PFSK-1 (cell line): ENCODE measurements around the gene SENP7.

Experiments used
- FOXP2 ChIP-seq: optimal IDR thresholded peaks from 2 replicates; pipeline ENCODE3; 2011; ENCODE audit warnings: borderline replicate concordance, control low read depth, inconsistent platforms; ENCODE audit not compliant: insufficient read depth; ENCODE audit errors: extremely low read length, extremely low read depth
- POLR2AphosphoS5 ChIP-seq: IDR thresholded peaks from 2 replicates; pipeline ENCODE4 v1.6.1; 2012; ENCODE audit warnings: low read depth, mild to moderate bottlenecking, control low read depth, low read length, moderate library complexity
- REST ChIP-seq, 2 experiments: IDR thresholded peaks; 2 replicates each; pipeline versions ENCODE4 v1.6.1 to v1.8.0; 2011 to 2012; ENCODE audit warnings: low read depth in 2 of 2, low read length in 2 of 2, control low read depth in 1 of 2, inconsistent platforms in 1 of 2, mild to moderate bottlenecking in 1 of 2, moderate library complexity in 1 of 2; ENCODE audit not compliant: insufficient read depth in 1 of 2
- SIN3A ChIP-seq: IDR thresholded peaks from 2 replicates; pipeline ENCODE4 v1.6.1; 2012; ENCODE audit warnings: mild to moderate bottlenecking, low read length, moderate library complexity, borderline replicate concordance; ENCODE audit not compliant: insufficient read depth
- TAF1 ChIP-seq: IDR thresholded peaks from 2 replicates; pipeline ENCODE4 v1.6.1; 2012; ENCODE audit warnings: low read length, control low read depth, borderline replicate concordance; ENCODE audit not compliant: insufficient read depth

SENP7 gene

GRCh38 chr3:101423984-101424888 lies 88.8 kb downstream of the SENP7 start:
- TF ChIP-seq REST (IDR thresholded peaks at IDR 0.05; ENCODE audit: insufficient read depth in 1 of 2, low read depth in 2 of 2, low read length in 2 of 2) (no peak), POLR2AphosphoS5 (no peak), SIN3A (no peak), TAF1 (no peak), FOXP2 (no peak)

GRCh38 chr3:101418851-101419250 lies 94.2 kb downstream of the SENP7 start:
- TF ChIP-seq TAF1 (no peak), POLR2AphosphoS5 (no peak)

- TF ChIP-seq TAF1 (no peak), REST (IDR thresholded peaks at IDR 0.05; ENCODE audit: insufficient read depth in 1 of 2, low read depth in 2 of 2, low read length in 2 of 2) (no peak), FOXP2 (no peak), SIN3A (no peak), POLR2AphosphoS5 (no peak)
These were observed 98.9 kb downstream of the SENP7 start for GRCh38 chr3:101414121-101414520.

DNA sequence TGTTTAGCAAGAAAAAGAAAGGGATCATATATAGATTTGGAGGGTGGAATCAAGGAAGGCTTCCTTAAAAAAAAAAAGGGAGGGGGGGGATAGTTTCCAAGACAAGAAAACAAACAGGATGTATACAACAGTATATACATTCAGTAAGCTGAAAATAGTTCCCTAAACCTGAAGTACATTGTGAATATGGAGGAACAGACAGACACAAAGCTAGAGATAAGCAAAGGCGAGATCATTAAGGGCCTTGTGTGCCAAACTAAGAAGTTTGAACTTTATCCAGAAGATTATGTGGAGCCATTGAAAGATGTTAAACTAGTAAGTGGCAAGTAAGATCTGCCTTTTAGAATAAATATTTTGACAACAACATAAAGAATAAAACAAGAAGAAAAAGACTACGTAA lies 99.4 kb downstream of the SENP7 start:
- TF ChIP-seq TAF1 (no peak), SIN3A (no peak), POLR2AphosphoS5 (no peak), FOXP2 (no peak), REST (IDR thresholded peaks at IDR 0.05; ENCODE audit: insufficient read depth in 1 of 2, low read depth in 2 of 2, low read length in 2 of 2) (no peak)

- TF ChIP-seq SIN3A: no peak
- no peak for TF ChIP-seq POLR2AphosphoS5
- no peak for TF ChIP-seq FOXP2
- TF ChIP-seq REST (IDR thresholded peaks at IDR 0.05; ENCODE audit: insufficient read depth in 1 of 2, low read depth in 2 of 2, low read length in 2 of 2): no peak
- TF ChIP-seq TAF1: no peak
These were observed 121.5 kb downstream of the SENP7 start for GRCh38 chr3:101391413-101391950.
